Fibroblast of lung (primary cell): ENCODE data around the gene TACR1.

Experiments used
- EZH2 ChIP-seq: IDR thresholded peaks from 2 replicates; pipeline ENCODE4 v1.5.1; 2012; ENCODE audit warnings: low read length, control low read depth, mild to moderate bottlenecking; ENCODE audit errors: missing control alignments
- TF ChIP-seq, protein P1 (sequence below), 2 donors: IDR thresholded peaks in 1 of 2; conservative IDR thresholded peaks in 1 of 2; 1 replicate in 1 of 2; 2 replicates in 1 of 2; pipeline ENCODE4 v1.5.1; 2011 to 2012; ENCODE audit warnings: low read length in 2 of 2, control low read depth in 1 of 2, inconsistent platforms in 1 of 2, low read depth in 1 of 2, mild to moderate bottlenecking in 1 of 2

DNA sequence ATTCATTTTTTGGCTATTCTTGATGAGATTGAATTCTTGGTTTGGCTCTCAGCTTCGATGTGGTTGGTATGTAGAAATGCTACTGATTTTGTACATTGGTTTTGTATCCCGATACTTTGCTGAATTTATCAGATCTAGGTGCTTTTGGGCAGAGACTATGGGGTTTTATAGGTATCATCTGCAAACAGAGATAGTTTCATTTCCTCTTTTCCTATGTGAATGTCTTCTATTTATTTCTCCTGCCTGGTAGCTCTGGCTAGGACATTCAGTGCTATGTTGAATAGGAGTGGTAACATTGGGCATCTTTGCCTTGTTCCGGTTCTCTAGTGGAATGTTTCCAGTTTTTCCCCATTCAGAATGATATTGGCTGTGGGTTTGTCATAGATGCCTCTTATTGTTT is 5.5 kb upstream of the TACR1 start:
- no peak for TF ChIP-seq EZH2
- TF ChIP-seq, protein P1, sequence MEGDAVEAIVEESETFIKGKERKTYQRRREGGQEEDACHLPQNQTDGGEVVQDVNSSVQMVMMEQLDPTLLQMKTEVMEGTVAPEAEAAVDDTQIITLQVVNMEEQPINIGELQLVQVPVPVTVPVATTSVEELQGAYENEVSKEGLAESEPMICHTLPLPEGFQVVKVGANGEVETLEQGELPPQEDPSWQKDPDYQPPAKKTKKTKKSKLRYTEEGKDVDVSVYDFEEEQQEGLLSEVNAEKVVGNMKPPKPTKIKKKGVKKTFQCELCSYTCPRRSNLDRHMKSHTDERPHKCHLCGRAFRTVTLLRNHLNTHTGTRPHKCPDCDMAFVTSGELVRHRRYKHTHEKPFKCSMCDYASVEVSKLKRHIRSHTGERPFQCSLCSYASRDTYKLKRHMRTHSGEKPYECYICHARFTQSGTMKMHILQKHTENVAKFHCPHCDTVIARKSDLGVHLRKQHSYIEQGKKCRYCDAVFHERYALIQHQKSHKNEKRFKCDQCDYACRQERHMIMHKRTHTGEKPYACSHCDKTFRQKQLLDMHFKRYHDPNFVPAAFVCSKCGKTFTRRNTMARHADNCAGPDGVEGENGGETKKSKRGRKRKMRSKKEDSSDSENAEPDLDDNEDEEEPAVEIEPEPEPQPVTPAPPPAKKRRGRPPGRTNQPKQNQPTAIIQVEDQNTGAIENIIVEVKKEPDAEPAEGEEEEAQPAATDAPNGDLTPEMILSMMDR (conservative IDR thresholded peaks at IDR 0.05 in 1 of 2, IDR thresholded peaks at IDR 0.05 in 1 of 2; ENCODE audit: low read depth in 1 of 2, low read length in 2 of 2), result no peak
